T-helper 1 cell (primary cell): ENCODE results near the gene ANKRD34B.
A peak's percentile ranks its signal among the peaks of the same experiment; 100 is the strongest.

Experiments used
- DNase-seq, 5 donors: peaks; one replicate each; pipeline ENCODE4 v3.0.0-alpha.2; 2012 to 2020

Gene ANKRD34B

DNA sequence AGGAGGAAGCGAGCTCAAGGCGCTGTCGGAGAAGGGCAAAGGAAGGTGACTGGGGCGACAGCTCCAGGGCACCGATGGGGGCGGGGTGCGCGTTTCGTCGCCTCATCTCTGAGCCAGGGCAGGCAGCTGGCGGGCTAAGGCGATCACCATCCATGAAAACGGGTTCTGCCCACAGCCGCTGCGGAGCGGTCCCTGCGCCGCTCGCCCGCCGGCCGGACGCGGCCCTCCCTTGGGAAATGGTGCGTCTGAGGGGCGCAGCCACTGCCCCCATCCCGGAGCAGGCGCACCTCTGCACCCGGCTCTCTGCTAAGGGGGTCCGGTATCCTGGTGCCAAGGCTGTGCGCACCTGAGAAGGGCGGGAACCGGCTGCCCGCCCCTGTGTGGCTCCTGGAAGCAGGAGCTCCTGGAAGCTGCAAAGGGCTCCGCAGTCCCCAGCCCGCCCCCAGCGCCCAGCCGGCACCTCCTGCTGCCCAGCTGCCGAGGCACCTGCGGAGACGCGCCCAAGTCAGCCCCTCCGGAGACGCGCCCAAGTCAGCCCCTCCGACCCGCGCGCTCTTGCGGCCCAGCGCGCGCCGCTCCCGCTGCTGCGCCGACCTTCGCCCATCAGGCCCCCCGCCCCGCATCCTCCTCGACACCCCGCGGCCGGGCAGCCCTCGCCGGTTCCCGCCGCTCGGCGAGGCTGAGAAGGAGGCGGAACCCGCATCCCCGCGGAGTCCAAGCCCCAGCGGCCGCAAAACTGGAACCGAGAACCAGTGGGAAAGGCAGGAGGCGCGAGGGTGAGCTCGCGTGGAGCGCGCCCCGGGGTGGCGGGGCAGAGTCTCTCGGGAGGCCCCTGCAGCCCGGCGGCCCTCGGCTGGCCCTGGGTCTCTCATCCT lies 757 bp downstream of the ANKRD34B start:
- DNase-seq, result no peak

DNA sequence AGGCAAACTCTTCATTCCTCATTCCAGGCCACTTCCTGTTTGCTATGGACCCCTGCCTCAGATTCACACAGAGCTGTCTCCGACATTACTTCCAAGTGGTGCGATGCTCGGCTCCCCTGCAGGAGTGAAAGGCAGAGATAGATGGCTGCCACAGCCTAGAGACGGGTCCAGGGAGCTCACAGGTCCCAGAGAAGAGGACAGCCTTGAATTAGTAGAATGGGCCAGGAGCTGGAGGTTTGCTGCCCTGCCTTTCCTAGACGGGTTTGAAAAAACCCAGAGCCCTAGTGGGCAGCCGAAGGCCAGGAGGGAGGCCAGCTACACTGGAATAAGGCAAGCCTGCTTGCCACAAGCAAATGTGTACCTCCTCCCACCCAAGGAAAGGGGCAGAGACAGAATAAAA lies 1.8 kb downstream of the ANKRD34B start:
- no peak for DNase-seq

GRCh38 chr5:80566711-80567259 lies 3.3 kb downstream of the ANKRD34B start:
- no peak for DNase-seq

GRCh38 chr5:80565330-80565729 lies 4.8 kb downstream of the ANKRD34B start:
- DNase-seq, result no peak

DNA sequence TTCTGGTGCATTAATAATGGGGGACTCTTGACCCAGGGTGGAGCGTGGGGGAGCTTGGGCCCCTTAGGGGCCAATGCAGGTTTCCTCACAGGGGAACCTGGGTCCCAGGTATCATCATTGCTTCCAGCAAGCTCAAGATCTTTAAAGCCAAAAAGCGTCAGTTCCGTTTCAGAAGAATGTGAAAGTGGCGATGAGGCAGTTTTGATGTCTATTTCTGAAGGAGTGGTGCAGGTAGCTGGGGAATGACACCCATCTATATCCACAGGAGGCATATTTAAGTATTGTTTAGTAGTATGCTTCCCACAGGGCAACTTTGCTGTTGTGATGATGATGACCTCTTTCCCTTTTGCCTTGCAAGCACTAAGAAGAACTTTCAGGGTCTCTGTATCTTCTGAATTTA lies 10.8 kb downstream of the ANKRD34B start:
- DNase-seq, result no peak

DNA sequence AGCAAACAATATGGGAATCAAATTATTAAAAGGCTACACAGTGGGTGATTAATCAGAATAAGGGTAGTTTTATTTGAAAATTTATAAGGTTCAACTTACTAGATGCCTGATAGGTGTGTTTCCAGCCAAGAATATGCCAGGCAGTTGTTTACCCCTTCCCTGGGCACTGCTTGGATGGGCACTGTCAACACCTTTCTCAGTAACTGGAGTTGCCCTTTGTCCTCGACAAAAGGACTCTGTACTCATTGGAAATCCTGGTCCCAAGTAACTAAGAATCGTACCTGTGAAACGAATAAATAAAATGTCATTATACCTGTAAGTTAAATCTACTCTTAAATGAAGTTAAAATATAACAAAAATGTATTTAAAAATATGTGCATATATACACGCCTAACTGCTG lies 15.0 kb downstream of the ANKRD34B start:
- DNase-seq, result no peak

DNA sequence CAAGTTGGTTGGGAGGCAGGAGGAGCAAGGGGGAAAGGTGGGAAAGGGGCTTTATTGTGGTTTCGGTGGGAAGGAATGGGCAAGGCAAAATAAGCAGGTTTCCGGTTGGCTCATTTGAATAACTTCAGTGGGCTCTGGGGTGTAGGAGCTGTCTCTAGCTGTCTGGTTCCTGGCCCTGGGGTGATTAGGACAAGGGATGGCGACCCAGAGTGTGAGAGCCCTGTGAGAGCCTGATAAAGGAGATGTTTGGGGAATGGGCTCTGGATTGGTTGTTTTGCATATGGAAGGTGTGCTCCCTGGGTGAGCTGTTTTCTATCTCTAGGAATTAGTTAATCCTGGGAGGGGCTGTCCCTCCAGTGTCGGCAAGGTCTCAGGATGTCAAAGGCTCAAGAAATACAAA lies 15.4 kb downstream of the ANKRD34B start:
- DNase-seq, result no peak

GRCh38 chr5:80541392-80541791 lies 28.7 kb downstream of the ANKRD34B start:
- peak in 1 of 5 donors; percentile 15 for DNase-seq

GRCh38 chr5:80540691-80541090 lies 29.4 kb downstream of the ANKRD34B start:
- no peak for DNase-seq

DNA sequence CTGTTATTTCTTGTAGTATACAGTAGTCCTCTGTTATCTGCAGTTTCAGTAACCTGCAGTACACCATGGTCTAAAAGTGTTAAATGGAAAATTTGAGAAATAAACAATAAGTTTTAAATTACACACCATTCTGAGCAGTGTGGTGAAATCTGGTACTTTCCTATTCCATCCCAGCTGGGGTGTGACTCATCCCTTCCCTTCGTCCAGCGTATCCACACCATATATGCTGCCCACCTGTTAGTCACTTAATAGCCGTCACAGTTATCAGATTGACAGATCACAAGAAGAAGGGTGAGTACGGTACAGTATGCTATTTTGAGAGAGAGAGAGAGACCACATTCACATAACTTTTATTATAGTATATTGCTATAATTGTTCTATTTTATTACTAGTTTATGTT lies 53.3 kb downstream of the ANKRD34B start:
- DNase-seq, result no peak

DNA sequence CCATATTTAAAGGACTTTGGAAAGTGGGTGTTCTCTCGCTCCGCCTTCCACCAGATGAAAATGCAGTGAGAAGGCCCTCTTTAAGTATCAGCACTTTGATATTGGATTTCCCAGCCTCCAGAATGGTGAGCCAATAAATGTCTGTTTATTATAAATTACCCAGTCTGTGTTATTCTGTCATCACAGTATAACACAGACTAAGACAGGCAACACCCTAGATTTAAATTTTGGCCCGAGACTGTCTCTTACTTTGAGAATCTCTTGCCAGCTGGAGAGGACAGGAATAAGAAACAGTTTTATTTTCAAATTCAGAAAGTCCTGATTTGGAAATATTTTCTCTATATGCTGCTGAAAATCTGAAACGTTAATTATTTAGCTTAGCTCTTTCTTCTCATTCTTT lies 60.7 kb downstream of the ANKRD34B start:
- DNase-seq, result no peak

DNA sequence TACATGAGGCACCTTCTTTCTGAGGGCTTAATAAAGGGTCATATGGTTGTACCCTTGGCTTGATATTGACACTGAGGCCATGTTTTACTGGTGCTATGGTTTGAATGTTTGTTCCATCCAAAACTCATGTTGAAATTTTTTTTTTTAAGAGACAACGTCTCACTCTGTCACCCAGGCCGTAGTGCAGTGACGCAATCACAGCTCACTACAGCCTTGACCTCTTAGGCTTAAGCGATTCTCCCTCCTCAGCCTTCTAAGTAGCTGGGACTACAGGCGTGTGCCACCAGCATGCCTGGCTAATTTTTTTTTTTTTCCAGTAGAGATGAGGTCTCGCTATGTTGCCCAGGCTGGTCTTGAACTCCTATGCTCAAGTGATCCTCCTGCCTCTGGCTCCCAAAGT lies 61.2 kb downstream of the ANKRD34B start:
- no peak for DNase-seq

DNA sequence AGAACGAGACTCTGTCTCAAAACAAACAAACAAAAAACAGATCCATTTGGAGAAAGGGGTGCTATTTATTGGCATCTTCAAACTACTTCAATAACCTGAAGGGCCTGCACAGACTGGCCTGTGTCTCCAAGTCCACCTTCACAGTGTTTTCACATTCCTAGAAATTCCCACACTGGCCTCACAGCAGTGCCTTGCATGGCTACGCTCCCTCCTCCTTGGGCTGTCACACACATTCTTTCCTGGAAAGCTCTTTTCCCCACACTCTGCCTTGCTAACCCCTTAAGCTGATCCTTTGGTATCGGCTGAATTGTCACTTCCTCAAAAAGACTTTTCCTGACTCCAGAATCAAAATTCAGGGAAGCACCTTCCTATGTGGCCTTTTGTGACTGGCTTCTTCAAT lies 62.4 kb downstream of the ANKRD34B start:
- no peak for DNase-seq
